Measurements from ENCODE around the gene SUN3. TPM values are rescaled to one million over a fixed set of nuclear protein-coding genes. Genes with fewer than 3 reads are reported as not detected.

The SUN3 gene
- total and polyA plus RNA-seq, 10 of the 15 experiments (the other 5 are each of a cell fraction or from before 2014, with no cell fraction given) = 0.29 to 0.48 TPM; not detected in 8

- H3K36me3 ChIP-seq (ENCODE audit: control insufficient read depth in 2 of 2, insufficient read depth in 2 of 2, low read length in 1 of 2) = no peaks in the 10 kb centered on the region; a peak in 2 of 4 replicates
- no peaks in the 10 kb centered on the region for H3K9me3 ChIP-seq (replicated peaks; ENCODE audit: control insufficient read depth, insufficient read depth, low read length)
- BruUV-seq (replicated peaks) = no TSS peak
- no peak overlapping the region for H3K9ac ChIP-seq (ENCODE audit: control insufficient read depth, insufficient read depth, low read length)
- ChIA-PET POLR2A (no interaction called here), SMC1A (ENCODE audit: uncharacterized antibody, unreplicated experiment) (interaction anchor here (1.1 to 1.6 kb wide), 4 partner anchors 8 to 128 kb away, joined by 4 to 7 read pairs (median 4); no protein-coding TSS in a partner anchor), CTCF (interaction anchor here (0.8 to 2.6 kb wide), 4 partner anchors 9 to 128 kb away, joined by 3 to 15 read pairs (median 8); no protein-coding TSS in a partner anchor), RAD21 (ENCODE audit: unreplicated experiment) (interaction anchor here (1.2 to 2.7 kb wide), 2 partner anchors 38 to 103 kb away, joined by 4 to 10 read pairs; no protein-coding TSS in a partner anchor)
- peaks cover 4% of the 10 kb centered on the region; the same call in 1 of the 2 replicates for H3K4me1 ChIP-seq (ENCODE audit: control insufficient read depth, insufficient read depth, low read length)
- no peak overlapping the region for H3K4me2 ChIP-seq (ENCODE audit: control insufficient read depth, insufficient read depth)
- no peak overlapping the region for H3K27ac ChIP-seq (ENCODE audit: control insufficient read depth, insufficient read depth)
- in situ Hi-C loops (cut with MboI) = no loop called here
- no peaks in the 10 kb centered on the region for H4K20me1 ChIP-seq (ENCODE audit: control insufficient read depth, insufficient read depth)
- DNase-seq (ENCODE audit: low read depth, low spot score) (no peak), ATAC-seq (no peak), FAIRE-seq (no peak)
- no peaks in the 10 kb centered on the region for H3K27me3 ChIP-seq (replicated peaks in 1 of 2; ENCODE audit: control insufficient read depth in 2 of 2, insufficient read depth in 2 of 2, low read length in 1 of 2)
- H2AFZ ChIP-seq (ENCODE audit: control insufficient read depth, low read depth, low read length) = no peak overlapping the region
- intact Hi-C loops (cut with micrococcal nuclease; ENCODE audit: unreplicated experiment) = no loop called here
- H3K79me2 ChIP-seq (ENCODE audit: control insufficient read depth, insufficient read depth, low read length) = peaks cover 10% of the 10 kb centered on the region
- no peak overlapping the region for H3K4me3 ChIP-seq
- 0% methylated on average over 2 of the region's 2 CpGs for WGBS (ENCODE audit: insufficient coverage, insufficient replicate concordance, low lambda C conversion rate, missing lambda C conversion rate)
- TF ChIP-seq ZNF687 (IDR thresholded peaks at IDR 0.05) = no peak
- no peak for TF ChIP-seq EP300 (IDR thresholded peaks at IDR 0.05; ENCODE audit: borderline replicate concordance in 1 of 2, control insufficient read depth in 1 of 2, low read depth in 2 of 2, low read length in 2 of 2)
- TF ChIP-seq SUZ12 (IDR thresholded peaks at IDR 0.05; ENCODE audit: unreplicated experiment) = no peak
- no peak for TF ChIP-seq ZBTB11 (CRISPR knock-in tag; IDR thresholded peaks at IDR 0.05)
- TF ChIP-seq BCL3 (IDR thresholded peaks at IDR 0.05; ENCODE audit: borderline replicate concordance, insufficient read depth, low read depth, low read length, poor library complexity, severe bottlenecking) = no peak
- no peak for TF ChIP-seq CBX3 (IDR thresholded peaks at IDR 0.05; ENCODE audit: borderline replicate concordance, low read depth)
- no peak for TF ChIP-seq MLLT1 (IDR thresholded peaks at IDR 0.05)
- no peak for TF ChIP-seq RAD21 (IDR thresholded peaks at IDR 0.05; ENCODE audit: insufficient read depth, low read depth, low read length)
- no peak for TF ChIP-seq MEF2A (IDR thresholded peaks at IDR 0.05; ENCODE audit: insufficient read depth, low read depth, low read length)
- TF ChIP-seq PBX3 (IDR thresholded peaks at IDR 0.05; ENCODE audit: insufficient replicate concordance, low read depth, low read length) = no peak
These were observed 46.3 kb downstream of the SUN3 start for GRCh38 chr7:47982610-47983009.

Data from GM12878 (cell line).